A673 (cell line): ENCODE data around the gene KBTBD2. TPM values are rescaled to one million over a fixed set of nuclear protein-coding genes. Genes with fewer than 3 reads are reported as not detected.
A peak's percentile ranks its signal among the peaks of the same experiment; 100 is the strongest.

Experiments
- BruUV-seq: library from RNA; stranded (reverse); fragments of 400-500 nt; replicated peaks from 2 replicates; lab custom pipeline; 2021; lab: Mats Ljungman, UMichigan
- CTCF ChIA-PET: fragments of 300-600 bp; sonication (Branson Sonifier 250); formaldehyde crosslinking; loops from one replicate; lab custom pipeline; 2022; ENCODE audit warnings: antibody characterized with exemption; lab: Charles Lee
- POLR2A ChIA-PET: fragments of 300-600 bp; sonication (Branson Sonifier 250); formaldehyde crosslinking; loops from one replicate; lab custom pipeline; 2022; ENCODE audit warnings: antibody characterized with exemption; ENCODE audit not compliant: low non-redundant PET; lab: Charles Lee
- DNase-seq: peaks from one replicate; pipeline ENCODE4 v3.0.0-alpha.2; 2015; ENCODE audit warnings: low spot score
- H3K27ac ChIP-seq: fragments of 200-600 bp; sonication (generic); 2 replicates; pipeline ENCODE4 v1.5.1; 2016; ENCODE audit warnings: mixed run types, low read depth, mild to moderate bottlenecking, mixed read lengths, antibody characterized with exemption, low read length; ENCODE audit not compliant: poor library complexity, severe bottlenecking
- H3K27me3 ChIP-seq: fragments of 200-600 bp; sonication (generic); replicated peaks from 2 replicates; pipeline ENCODE4 v1.6.1; 2017; ENCODE audit warnings: mixed run types, low read depth, mild to moderate bottlenecking, mixed read lengths, antibody characterized with exemption, low read length; ENCODE audit not compliant: insufficient read depth, poor library complexity
- H3K36me3 ChIP-seq: fragments of 200-600 bp; sonication (generic); 2 replicates; pipeline ENCODE4 v1.6.1; 2016; ENCODE audit warnings: mixed run types, mild to moderate bottlenecking, mixed read lengths, antibody characterized with exemption, low read length; ENCODE audit not compliant: insufficient read depth, poor library complexity, severe bottlenecking
- H3K4me1 ChIP-seq: fragments of 200-600 bp; sonication (generic); 2 replicates; pipeline ENCODE4 v1.6.1; 2017; ENCODE audit warnings: mixed run types, mild to moderate bottlenecking, mixed read lengths, antibody characterized with exemption, low read length; ENCODE audit not compliant: insufficient read depth, poor library complexity, severe bottlenecking
- H3K4me3 ChIP-seq: fragments of 200-600 bp; sonication (generic); 2 replicates; pipeline ENCODE4 v1.5.1; 2016; ENCODE audit warnings: low read depth, mixed run types, mild to moderate bottlenecking, mixed read lengths, low read length; ENCODE audit not compliant: poor library complexity, severe bottlenecking
- H3K9me3 ChIP-seq: fragments of 200-600 bp; sonication (generic); 2 replicates; pipeline ENCODE4 v1.6.1; 2016; ENCODE audit warnings: mixed run types, low read depth, mild to moderate bottlenecking, mixed read lengths, antibody characterized with exemption, low read length; ENCODE audit not compliant: poor library complexity, severe bottlenecking
- CTCF ChIP-seq: fragments of 300-800, 200-600 bp; sonication (generic); conservative IDR thresholded peaks from 2 replicates; pipeline ENCODE4 v1.5.1; 2017; ENCODE audit warnings: low read depth, mild to moderate bottlenecking, antibody characterized with exemption, low read length, moderate library complexity, mixed read lengths
- EZH2 ChIP-seq: fragments of 200-600 bp; sonication (generic); IDR thresholded peaks from 2 replicates; pipeline ENCODE4 v1.6.1; 2017; ENCODE audit warnings: borderline replicate concordance, low read depth, mild to moderate bottlenecking, mixed read lengths, antibody characterized with exemption, low read length; ENCODE audit not compliant: poor library complexity, severe bottlenecking
- intact Hi-C: fragments of 100-400 bp; cut with micrococcal nuclease; formaldehyde crosslinking; loops from one replicate; pipeline ENCODE4 v1.10.0; 2022; ENCODE audit not compliant: unreplicated experiment
- total RNA-seq: library from RNA; stranded (reverse); gene quantifications from 2 replicates; pipeline ENCODE4 v1.2.3, GENCODE V29; 2021

KBTBD2 gene
- total RNA-seq, 1 experiment from 2014 or later = 51.0 TPM

DNA sequence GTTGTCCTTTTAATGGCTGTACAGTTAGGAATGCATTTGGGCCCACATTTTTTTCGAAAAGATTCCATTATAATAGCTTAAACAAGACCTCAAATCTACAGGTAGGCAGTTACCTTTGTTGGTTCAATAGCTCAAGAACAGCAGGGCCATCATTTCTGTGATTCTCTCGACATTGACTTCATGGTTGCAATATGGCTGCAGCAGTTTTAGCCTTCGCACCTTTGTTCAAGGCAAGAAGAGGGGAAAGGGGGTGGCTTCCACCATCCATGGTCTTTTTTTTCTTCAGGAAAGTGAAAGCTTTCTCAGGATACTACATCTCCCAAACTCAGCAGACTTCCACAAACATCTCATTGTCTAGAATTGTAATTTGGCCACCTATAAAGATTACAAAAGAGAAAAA lies 2.2 kb upstream of the KBTBD2 start:
- peaks cover 15% of the 10 kb centered on the region for H3K4me1 ChIP-seq
- CTCF ChIA-PET = no interaction called here
- H3K27ac ChIP-seq = no peak overlapping the region

DNA sequence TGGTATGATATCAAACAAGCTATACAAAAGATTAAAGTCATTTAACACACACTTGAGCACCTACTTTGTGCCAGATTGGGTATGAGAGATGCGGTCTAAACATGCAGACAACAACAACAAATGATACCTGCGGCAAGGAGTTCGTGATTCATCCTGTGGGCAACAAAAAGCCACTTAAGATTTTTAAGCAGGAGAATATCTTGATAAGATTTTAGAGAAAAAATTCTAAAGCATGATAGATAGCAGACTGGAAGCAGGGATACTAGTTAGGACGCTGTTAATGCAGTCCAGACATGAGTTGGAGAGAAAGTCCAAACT lies 1.6 kb upstream of the KBTBD2 start:
- TF ChIP-seq CTCF (no peak), EZH2 (no peak)
- no peak for DNase-seq
- Histone ChIP-seq H3K27me3 (no peaks in the 10 kb centered on the region), H3K4me1 (peaks cover 21% of the 10 kb centered on the region), H3K27ac (peak overlapping the region; percentile 95), H3K4me3 (no peak overlapping the region), H3K9me3 (no peaks in the 10 kb centered on the region), H3K36me3 (no peaks in the 10 kb centered on the region)
- no TSS peak for BruUV-seq
- CTCF ChIA-PET = no interaction called here
- intact Hi-C loops = loop anchor here (5.0 kb wide), 2 partner anchors 49 to 169 kb away; partner anchors contain the start of gene NT5C3A
- POLR2A ChIA-PET = no interaction called here

More for the DNA sequence above, 2.2 kb upstream of the KBTBD2 start:
- no peak for DNase-seq
- Histone ChIP-seq H3K36me3 (no peaks in the 10 kb centered on the region), H3K27me3 (no peaks in the 10 kb centered on the region), H3K9me3 (no peaks in the 10 kb centered on the region), H3K4me3 (no peak overlapping the region)
- POLR2A ChIA-PET = no interaction called here
- TF ChIP-seq EZH2 = no peak
- TF ChIP-seq CTCF = no peak
- BruUV-seq = no TSS peak
- intact Hi-C loops = loop anchor here (5.0 kb wide), 2 partner anchors 49 to 169 kb away; partner anchors contain the start of gene NT5C3A

DNA sequence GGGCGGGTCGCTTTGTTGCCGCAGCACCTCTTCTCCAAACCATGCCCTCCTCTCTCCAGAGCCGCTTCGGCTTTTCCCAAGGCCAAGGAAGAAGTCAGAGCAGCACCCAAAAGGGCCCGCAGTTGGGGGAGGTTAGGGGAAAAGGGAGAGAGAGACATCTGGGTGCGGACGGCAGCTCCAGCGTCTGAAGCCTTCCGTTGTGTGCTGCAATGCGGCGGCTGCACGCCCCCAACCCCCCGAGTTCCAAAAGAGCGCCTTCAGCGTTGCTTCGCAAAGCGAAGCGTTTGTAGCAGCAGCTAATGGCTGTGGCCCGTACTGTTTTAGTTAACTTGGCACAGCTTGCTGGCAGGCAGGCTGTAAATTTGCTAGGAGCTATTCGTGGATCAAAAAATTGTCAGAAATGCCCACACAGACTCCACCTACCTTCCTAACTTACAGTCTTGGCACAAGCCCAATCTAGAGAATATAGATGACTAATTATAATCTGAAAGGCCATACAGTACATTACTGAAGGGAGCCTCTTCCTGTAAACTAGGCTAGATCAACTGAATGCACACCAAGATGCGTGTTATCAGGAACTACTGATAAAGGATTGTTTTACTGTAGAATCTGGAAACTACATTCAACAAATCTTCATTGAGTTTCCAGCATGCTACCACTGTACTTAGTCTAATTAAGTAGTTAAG lies 1.1 kb upstream of the KBTBD2 start:
- POLR2A ChIA-PET = interaction anchor here (0.6 kb wide), 1 partner anchor 49 kb away, joined by 5 read pairs; no protein-coding TSS in a partner anchor
- H3K4me1 ChIP-seq = peaks cover 26% of the 10 kb centered on the region
- TF ChIP-seq CTCF = no peak
- TF ChIP-seq EZH2 = no peak
- peak overlapping the region; percentile 81 for H3K4me3 ChIP-seq
- H3K27ac ChIP-seq = peak overlapping the region; percentile 95
- H3K36me3 ChIP-seq = no peaks in the 10 kb centered on the region
- intact Hi-C loops = loop anchor here (1.0 to 5.0 kb wide), 3 partner anchors 13 to 170 kb away; partner anchors contain the start of gene NT5C3A
- no peaks in the 10 kb centered on the region for H3K9me3 ChIP-seq
- no peaks in the 10 kb centered on the region for H3K27me3 ChIP-seq
- CTCF ChIA-PET = interaction anchor here (0.8 kb wide), 1 partner anchor 46 kb away, joined by 3 read pairs; no protein-coding TSS in a partner anchor
- BruUV-seq = TSS peak; percentile 91
- peak; percentile 83 for DNase-seq
